Activated CD8-positive, alpha-beta memory T cell treated with anti-CD3 and anti-CD28 coated beads, Interleukin-2, amount 50 U/mL, for 1 hour (primary cell): Measurements from ENCODE around the gene GJC2.
"Not testable (repeated sequence)": the region's sequence is repeated elsewhere in the genome, so short reads cannot be mapped to it uniquely, and the experiment has no call there.

Experiments
- DNase-seq: peaks from one replicate; pipeline ENCODE4 v3.0.0-alpha.2; 2020; ENCODE audit errors: extremely low read depth

The GJC2 gene

DNA sequence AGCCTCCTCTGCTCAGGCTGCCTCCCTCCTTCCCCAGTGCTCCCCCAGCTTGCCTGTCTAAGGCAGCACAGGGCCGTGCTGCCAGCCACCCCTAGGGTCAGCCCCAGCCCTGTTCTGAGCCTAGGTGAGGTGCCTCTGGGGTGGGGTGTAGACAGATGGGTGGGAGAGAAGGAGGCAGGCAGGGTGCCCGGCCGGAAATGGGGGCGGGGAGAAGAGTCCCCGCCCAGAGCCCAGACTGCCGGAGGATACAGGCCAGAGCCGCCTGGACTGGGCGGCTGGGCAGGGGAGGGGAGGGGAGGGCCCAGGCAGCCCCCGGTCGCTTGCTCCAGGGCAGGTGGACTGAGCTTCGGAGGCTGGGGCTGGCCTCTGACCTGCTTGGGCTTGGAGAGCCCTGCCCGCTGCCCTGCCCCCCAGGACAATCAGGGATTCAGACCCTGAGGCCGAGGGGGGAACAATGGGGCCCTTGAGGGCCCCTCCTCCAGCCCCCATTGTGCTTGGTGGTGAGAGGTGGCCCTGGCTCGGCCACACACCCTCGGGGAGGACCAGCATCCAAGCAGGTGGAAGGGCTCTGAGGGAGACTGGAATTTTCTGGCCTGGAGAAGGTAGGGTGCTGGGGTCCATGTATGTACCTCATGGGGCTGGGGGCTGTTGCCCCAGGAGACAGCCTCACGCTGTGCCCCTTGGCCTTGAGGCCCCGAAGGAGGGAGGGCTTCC lies at the start of gene GJC2:
TSS of gene GJC2 (plus strand) at position 525 of the 714 bp plus-strand sequence. CDS start 7,829 bp downstream, outside the sequence.
- DNase-seq, result no peak

DNA sequence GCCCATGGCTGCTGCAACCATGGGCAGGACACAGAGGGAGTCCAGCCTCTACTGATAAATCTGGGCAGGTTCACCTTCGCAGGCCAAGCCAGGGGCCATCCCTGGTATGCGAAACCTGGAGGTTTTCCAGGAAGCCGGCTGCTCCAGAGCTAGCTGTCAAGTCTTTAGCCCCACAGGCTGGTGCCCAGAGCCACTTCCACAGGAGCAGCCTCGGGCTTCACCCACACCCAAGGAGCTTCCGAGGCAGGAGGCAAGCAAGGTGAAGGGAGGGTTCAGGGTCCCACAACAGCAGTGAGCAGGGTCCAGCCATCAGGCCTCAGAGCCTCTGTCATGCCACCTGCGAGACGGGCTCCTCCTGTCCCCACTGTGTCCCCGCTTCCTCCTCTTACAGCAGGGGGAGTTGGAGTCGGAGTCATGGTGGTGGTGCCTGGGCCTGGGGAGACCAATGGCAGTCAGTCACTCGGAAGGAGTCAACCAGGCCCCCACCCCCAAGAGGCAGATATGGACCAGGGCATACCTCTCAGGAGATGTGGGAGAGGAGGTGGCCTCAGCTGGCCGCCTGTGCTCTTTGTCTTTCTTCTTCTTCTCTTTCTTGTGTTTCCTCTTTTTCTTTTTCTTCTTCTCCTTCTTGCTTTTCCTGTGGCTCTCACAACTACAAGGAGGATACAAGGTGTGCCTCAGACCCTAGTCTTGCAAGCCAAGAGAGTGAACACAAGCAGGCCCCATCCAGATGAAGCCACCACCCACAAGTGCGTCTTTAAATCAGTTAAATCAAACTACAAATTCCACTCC lies 48.7 kb upstream of the GJC2 start:
- no peak for DNase-seq

- DNase-seq, result no peak
Observed at GRCh38 chr1:228101614-228101993, 48.1 kb upstream of the GJC2 start.

DNA sequence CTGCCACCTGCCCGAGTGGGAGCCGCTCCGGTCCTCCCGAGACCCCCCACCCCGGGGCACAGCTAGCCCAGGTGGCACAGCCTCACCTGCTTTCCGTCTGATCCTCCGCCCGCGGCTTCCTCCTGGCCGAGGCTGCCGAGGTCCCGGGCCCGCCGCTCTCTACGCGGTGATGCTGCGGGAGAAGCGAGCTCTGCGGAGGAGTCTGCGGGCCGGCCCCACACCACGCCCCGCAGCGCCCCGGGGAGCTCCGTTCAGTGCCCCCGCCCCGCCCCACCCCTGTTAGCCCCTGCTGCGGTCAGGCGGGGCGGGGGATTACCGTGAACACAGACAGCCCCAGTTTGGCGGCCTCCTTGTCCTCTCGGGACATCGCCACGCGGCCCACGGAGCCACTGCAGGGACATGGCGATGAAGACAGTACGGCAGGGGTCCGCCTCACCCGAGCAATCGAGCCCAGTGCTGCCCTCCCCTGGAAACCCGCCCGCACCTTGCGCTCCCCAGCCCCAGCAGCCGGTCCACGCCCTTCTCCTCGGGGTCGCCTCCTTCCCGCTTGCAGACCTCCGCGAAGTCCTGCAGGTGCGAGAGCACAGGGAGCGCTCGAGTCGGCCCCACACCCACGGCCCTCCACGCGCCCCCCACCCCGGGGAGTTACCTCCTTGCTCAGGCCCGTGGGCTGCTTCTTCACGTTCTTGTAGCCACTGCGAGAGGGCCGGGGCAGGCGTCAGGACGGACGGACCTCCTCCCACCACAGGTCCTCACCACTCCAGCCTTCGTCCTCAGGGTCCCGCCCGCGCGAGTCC lies 47.5 kb upstream of the GJC2 start:
- DNase-seq, result no peak

DNA sequence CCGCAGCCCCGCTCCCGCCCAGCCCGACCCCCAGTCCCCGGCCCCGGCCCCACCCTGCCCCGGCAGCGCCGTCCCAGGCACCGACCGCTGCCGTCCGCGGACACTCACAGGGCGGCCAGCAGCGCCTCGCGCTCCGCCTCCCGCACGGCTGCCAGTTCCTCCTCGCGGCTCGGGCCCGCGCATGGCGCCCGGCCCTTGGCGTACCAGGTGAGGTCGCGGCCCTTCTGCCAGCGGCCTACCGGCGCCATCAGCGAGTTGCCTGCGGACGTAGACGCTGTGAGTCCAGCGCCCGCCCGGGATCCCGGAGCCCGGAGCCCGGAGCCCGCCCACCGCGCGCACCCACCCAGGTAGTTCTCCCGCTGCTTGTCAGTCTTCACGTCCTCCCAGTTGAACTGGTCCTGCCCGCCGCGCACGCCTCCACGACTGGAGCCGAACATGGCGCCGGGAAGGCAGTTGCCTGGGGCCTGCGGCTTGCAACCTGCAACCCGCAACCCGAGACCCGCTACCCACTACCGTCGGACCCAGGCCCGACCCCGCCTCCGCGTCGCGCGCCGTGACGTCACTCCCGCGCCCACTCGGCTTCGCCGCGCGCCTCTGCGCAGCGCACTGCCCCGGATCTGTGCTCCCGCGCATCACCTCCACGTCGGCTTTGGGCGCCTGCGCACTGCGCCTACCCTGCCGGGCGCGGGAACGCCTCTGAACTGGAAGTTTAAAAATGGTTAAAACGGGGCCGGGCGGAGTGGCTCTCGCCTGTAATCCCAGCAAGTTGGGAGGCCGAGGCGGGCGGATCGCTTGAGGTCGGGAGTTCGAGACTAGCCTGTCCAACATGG lies 46.7 kb upstream of the GJC2 start, which contains the start of gene C1orf35:
TSS of gene C1orf35 (minus strand) at position 535 of the 830 bp plus-strand sequence. CDS start at position 437, 98 bp downstream.
- peak; percentile 76 for DNase-seq

- DNase-seq, result no peak
Observed at GRCh38 chr1:228104526-228105269, 45.0 kb upstream of the GJC2 start.

DNA sequence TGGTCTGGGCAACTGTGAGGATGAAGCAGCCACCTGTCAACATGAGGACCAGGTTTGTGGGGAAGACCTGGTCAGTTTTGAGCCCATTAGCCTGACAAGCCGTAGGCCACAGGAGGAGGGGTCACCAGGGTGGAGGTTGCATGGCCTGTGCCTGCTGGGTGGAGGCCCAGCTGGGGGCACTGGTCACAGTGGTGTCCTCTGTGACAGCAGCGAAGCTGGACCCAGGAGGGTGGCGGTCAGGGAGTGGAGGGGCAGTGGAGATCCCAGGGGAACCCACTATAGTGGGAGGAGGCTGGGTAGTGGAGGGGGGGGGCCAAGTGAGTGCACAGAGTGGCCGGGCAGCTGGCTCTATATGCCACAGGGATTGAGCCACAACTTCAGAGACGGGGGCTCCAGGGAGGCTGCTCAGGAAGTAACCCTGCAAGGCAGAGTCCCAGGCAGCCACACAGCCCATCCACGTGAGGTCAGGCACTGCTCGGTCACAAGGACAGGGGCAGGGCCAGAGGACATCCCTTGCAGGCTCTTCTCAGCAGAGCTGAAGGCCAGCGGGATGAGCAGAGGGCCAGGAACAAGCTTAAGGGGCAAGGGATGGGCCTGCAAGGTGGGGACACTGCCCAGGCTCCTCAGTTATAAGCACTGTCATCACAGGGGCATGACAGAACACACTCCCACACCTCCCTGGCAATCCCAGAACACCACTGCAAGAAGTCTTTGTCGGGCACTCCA lies 44.3 kb upstream of the GJC2 start:
- no peak for DNase-seq

DNA sequence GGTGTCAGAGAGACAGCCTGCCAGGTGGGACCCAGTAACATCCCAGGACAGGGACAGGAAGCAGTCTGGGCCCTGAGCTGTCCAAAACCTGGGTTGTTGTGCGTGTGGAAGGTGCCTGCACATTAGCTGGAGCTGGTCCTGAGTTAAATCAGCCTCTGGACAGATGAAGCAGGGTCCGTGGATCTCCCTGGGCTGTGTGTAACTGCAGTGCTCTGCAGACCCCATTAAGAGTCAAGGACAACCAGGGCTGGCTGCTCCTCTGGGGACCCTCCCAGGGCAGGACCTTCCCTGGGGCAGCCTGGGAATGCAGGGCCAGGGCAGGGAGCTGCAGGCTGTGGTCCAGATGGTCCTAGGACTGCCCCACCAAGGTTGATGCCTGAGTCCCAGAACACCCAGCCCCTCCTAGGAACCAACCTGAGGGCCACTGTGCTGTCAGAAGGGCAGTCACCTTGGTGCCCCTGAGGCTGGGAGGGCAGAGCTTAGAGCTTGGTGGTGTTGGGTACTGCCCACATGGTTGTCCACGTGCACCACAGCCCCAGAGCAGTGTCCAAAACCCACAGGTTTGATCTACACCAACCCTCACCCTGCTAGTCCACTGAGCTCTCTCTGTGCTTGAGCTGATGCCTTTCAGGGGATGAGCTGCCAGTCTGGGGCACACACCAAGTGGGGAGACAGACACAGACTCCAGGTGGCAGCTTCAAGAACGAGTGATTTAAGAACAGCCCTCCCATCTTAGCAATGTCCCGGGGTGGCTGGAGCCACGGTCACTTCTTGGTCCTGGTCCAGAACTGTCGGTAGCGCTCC lies 43.5 kb upstream of the GJC2 start:
- no peak for DNase-seq

- no peak for DNase-seq
Observed at GRCh38 chr1:228106800-228107054, 43.0 kb upstream of the GJC2 start.

- no peak for DNase-seq
Observed at GRCh38 chr1:228107636-228108035, 42.1 kb upstream of the GJC2 start.

DNA sequence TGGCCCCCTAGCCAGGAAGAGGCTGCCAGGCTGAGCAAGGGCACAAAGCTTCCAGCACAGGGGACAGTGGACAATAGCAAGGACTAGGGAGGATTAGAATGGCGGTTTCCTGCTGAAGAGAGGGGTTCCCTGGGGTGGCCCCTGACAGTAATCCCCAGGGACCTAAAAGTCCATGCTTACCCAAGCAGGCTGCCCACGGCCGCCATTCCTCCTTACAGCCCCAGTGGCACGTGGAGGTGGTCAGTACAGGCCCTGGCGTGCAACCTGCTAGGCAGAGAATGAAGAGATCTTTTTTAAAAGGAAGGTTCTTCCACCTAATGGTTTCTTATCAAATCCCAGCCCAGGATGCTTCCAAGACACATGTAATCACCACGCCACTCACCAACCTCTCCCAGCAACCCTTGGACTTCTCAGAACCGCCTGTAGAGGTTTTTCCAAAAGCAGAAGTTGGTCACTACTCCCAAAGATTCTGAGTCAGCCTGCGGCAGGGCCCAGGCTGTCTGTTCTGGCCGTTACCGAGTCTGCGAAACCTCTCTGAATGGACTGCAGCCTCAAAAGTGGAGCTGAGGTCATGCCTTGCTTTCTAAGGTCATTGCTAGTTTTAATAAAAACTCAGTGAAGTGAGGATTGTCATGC lies 41.6 kb upstream of the GJC2 start:
- DNase-seq, result no peak

GRCh38 chr1:228108742-228109072 lies 41.0 kb upstream of the GJC2 start:
- DNase-seq, result no peak

DNA sequence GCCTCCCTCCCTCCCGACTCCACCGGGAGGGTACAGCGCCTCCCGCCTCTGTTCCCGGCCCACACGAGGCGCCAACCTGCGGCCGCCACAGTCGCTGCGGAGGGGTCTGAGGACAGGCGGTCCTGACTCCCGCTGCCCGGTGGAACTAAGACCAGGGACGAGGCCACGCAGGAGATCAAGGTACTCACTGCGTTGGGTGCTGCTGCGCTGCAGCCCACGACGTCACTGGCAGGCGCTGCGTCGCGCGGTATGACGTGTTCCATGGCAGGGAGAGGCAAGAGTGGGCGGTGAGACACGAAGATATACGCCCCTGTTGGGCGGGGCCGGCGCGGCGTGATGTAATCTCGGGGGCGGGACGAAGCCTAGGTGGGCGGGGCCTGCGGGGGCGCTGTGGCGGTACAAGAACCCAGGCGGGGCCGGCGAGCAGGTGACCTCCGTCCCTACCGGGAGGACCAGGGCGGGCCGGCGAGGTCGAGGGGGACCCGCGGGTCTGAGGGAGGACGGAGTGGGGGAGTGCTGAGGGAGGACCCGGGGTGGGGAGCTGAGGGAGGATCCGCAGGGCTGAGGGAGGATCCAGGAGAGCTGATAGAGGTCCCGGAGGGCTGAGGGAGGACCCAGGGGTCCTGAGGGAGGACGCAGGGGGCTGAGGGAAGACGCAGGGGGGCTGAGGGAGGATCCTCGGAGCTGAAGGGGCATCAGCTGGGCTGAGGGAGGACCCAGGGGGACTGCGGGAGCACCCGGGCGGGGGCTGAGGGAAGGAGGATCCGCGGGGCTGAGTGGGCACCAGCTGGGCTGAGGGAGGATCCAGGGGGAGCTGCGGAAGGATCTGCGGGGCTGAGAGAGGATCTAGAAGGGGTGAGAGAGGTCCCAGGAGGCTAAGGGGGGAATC lies 40.4 kb upstream of the GJC2 start, which contains the start of gene MRPL55:
TSS of gene MRPL55 (minus strand) at position 227 of the 889 bp plus-strand sequence. CDS start 1,039 bp downstream, outside the sequence.
- DNase-seq, result peak; percentile 89

- DNase-seq, result no peak
Observed at GRCh38 chr1:228109962-228110488, 39.7 kb upstream of the GJC2 start.

DNA sequence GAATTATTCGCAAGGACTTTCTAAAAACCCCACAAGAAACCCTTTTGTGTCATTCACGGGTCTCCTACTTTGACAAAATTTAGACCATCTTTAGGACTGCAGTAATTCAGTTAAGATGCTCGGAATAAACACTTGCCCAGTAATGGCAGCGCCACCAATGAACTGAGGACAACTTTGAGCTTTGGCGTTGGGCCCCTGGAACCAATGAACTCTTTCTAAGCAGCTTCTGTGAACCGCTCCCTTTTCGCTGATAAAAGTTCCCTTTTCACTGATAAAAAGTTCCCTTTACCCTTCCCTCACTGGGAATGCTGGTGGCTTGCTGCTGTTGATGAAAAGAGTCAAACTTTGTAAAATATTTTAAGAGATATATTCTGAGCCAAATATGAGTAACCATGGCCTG lies 39.2 kb upstream of the GJC2 start:
- no peak for DNase-seq

- DNase-seq, result not testable (repeated sequence)
Observed at GRCh38 chr1:228111315-228111714, 38.4 kb upstream of the GJC2 start.

DNA sequence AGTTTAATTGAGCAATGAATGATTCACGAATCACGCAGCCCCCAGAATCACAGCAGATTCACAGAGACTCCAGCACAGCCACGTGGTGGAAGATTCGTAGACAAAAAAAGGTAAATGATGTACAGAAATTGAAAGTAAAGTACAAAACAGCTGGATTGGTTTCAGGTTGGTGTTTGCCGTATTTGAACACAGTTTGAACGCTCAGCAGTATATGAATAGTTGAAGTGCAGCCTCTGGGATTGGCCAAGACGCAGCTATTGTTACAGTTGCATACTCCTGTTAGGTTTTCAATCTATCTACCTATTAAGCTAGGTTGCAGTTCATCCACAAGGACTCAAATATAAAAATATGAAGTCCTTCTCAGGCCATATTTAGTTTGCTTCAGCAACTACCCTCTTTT lies 37.6 kb upstream of the GJC2 start:
- no peak for DNase-seq

DNA sequence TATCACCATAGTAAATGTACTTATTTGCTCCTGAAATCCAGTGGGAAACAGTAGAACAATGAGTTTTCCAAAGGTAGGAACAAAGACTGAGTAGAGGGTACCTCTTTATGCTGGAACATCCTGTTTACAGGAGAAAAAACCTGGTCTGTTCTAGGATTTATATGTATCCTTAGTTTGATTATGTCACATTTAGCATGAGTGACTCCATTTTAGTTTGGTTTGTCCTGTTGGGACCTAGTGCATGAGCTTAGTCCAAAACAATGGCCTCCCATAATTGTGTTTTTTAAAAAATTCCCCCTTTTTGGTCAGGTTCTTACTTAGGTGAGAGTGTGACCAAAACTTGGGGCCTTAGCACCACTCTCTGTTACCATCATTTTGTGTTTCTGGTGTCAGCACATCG lies 37.1 kb upstream of the GJC2 start:
- no peak for DNase-seq
